Suprapubic skin (tissue), 3 donors: ENCODE measurements around the gene RNU11.

ENCODE experiments used
- POLR2A ChIP-seq, 2 donors: fragments of 450-650 bp; IDR thresholded peaks; one replicate each; pipeline ENCODE4 v1.6.1; 2017; ENCODE audit warnings: antibody characterized with exemption in 2 of 2, mild to moderate bottlenecking in 2 of 2, moderate library complexity in 2 of 2
- TF ChIP-seq, protein P1 (sequence below), 2 donors: fragments of 200-600 bp in 1 of 2; fragments of 450-650 bp in 1 of 2; sonication (generic) in 1 of 2; IDR thresholded peaks; one replicate each; pipeline ENCODE4 v1.5.1; 2016 to 2019; ENCODE audit warnings: antibody characterized with exemption in 2 of 2, mild to moderate bottlenecking in 1 of 2, moderate library complexity in 1 of 2

DNA sequence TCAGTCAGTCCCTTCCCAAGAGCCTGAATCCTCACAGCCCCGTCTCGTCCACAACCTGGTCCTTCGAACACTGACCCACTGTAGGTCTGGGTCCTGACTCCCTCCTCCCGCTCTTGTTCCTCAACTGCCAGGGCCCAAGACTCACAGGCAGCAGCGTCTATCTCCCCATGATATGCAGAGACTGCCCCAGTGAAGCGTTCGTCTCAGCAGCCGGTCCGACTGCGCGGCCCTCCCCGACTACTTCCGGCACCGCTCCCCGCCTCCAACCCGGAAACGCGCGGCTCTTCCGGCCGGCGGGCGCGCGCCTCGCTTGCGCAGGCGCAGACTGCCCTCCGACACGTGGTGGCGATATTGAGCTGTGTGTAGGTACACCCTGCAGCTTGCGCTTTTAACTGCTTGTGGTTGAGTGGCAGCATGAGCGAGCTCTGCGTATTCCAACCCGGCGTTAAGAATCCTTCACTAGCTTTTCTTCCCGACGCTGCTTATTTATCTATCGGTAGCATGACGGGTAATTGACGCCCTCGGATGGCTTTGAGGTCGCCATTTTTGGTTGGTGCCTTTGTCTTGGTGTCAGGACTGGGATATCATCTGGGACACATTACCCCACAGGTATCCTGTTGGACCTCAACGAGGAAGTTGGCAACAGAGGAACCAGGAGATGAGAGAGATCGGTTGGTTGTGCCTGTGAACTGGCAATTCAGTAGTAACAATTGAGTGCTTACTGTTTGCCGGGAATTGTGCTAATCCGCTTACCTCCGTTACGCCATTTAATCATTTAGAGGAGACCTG is 5.4 kb upstream of the RNU11 start, which contains the start of gene TAF12:
- TF ChIP-seq, protein P1, sequence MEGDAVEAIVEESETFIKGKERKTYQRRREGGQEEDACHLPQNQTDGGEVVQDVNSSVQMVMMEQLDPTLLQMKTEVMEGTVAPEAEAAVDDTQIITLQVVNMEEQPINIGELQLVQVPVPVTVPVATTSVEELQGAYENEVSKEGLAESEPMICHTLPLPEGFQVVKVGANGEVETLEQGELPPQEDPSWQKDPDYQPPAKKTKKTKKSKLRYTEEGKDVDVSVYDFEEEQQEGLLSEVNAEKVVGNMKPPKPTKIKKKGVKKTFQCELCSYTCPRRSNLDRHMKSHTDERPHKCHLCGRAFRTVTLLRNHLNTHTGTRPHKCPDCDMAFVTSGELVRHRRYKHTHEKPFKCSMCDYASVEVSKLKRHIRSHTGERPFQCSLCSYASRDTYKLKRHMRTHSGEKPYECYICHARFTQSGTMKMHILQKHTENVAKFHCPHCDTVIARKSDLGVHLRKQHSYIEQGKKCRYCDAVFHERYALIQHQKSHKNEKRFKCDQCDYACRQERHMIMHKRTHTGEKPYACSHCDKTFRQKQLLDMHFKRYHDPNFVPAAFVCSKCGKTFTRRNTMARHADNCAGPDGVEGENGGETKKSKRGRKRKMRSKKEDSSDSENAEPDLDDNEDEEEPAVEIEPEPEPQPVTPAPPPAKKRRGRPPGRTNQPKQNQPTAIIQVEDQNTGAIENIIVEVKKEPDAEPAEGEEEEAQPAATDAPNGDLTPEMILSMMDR (IDR thresholded peaks at IDR 0.05) = peak in 1 of 2 donors; percentile 30
- TF ChIP-seq POLR2A (IDR thresholded peaks at IDR 0.05) = peak; percentile 90 to 98
